Measurements from ENCODE around the gene PDZD2.

DNA sequence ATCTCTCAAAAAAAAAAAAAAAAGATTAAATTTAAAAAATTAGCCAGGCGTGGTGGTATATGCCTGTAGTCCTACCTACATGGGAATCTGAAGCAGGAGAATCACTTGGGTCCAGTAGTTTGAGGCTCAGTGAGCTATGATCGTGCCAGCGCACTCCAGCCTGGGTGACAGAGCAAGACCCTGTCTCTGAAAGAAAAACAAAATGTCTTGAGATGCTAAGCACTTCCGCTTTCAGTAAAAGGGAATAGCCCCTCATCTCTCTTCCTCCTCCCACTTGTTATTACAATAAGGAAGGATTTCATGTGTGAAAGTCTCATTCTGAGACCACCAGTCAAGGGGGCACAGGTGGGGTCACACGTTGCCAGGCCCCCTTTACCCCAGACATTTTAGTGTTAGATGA, 455.8 kb downstream of the PDZD2 start:
- TF ChIP-seq, protein P1, sequence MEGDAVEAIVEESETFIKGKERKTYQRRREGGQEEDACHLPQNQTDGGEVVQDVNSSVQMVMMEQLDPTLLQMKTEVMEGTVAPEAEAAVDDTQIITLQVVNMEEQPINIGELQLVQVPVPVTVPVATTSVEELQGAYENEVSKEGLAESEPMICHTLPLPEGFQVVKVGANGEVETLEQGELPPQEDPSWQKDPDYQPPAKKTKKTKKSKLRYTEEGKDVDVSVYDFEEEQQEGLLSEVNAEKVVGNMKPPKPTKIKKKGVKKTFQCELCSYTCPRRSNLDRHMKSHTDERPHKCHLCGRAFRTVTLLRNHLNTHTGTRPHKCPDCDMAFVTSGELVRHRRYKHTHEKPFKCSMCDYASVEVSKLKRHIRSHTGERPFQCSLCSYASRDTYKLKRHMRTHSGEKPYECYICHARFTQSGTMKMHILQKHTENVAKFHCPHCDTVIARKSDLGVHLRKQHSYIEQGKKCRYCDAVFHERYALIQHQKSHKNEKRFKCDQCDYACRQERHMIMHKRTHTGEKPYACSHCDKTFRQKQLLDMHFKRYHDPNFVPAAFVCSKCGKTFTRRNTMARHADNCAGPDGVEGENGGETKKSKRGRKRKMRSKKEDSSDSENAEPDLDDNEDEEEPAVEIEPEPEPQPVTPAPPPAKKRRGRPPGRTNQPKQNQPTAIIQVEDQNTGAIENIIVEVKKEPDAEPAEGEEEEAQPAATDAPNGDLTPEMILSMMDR (conservative IDR thresholded peaks at IDR 0.05; ENCODE audit: low read depth, low read length) = no peak
- TF ChIP-seq EZH2 (IDR thresholded peaks at IDR 0.05; ENCODE audit: borderline replicate concordance, low read depth, low read length, poor library complexity, severe bottlenecking) = no peak
